ENCODE results near the gene PLD4. TPM values are rescaled to one million over a fixed set of nuclear protein-coding genes. Genes with fewer than 3 reads are reported as not detected.
"Not testable (repeated sequence)": the region's sequence is repeated elsewhere in the genome, so short reads cannot be mapped to it uniquely, and the experiment has no call there.

PLD4 gene
- total RNA-seq, 2 donors from 2014 or later = 1.2 to 5.4 TPM

- TF ChIP-seq CTCF (IDR thresholded peaks at IDR 0.05) (no peak), POLR2A (IDR thresholded peaks at IDR 0.05) (no peak), POLR2AphosphoS5 (IDR thresholded peaks at IDR 0.05) (no peak)
- 98% methylated on average over 7 of the region's 7 CpGs for WGBS
- Histone ChIP-seq H3K4me3 (no peak overlapping the region), H3K36me3 (no peaks in the 10 kb centered on the region), H3K27ac (no peak overlapping the region), H3K4me1 (replicated peaks) (no peaks in the 10 kb centered on the region), H3K27me3 (replicated peaks; ENCODE audit: insufficient read depth) (no peaks in the 10 kb centered on the region), H3K9me3 (no peaks in the 10 kb centered on the region)
- intact Hi-C loops (cut with DNase I) = no loop called here
- DNase-seq (ENCODE audit: low spot score) = no peak
Measured at GRCh38 chr14:104903990-104904389, 20.7 kb upstream of the PLD4 start.

GRCh38 chr14:104904650-104905578 is 19.8 kb upstream of the PLD4 start:
- H3K27me3 ChIP-seq (replicated peaks; ENCODE audit: insufficient read depth); H3K4me1 ChIP-seq (replicated peaks); DNase-seq (ENCODE audit: low spot score); intact Hi-C loops (cut with DNase I); H3K36me3 ChIP-seq; H3K27ac ChIP-seq; H3K4me3 ChIP-seq; H3K9me3 ChIP-seq: not testable (repeated sequence)
- WGBS = 77% methylated on average over 38 of the region's 38 CpGs

- WGBS = 87% methylated on average over 28 of the region's 28 CpGs
- H3K4me1 ChIP-seq (replicated peaks); H3K36me3 ChIP-seq; DNase-seq (ENCODE audit: low spot score); H3K9me3 ChIP-seq; H3K27ac ChIP-seq; H3K4me3 ChIP-seq; intact Hi-C loops (cut with DNase I); H3K27me3 ChIP-seq (replicated peaks; ENCODE audit: insufficient read depth): not testable (repeated sequence)
Measured at GRCh38 chr14:104905579-104905933, 19.1 kb upstream of the PLD4 start.

GRCh38 chr14:104908303-104908702 is 16.4 kb upstream of the PLD4 start:
- 0% methylated on average over 1 of the region's 1 CpG for WGBS
- no peaks in the 10 kb centered on the region for H3K27me3 ChIP-seq (replicated peaks; ENCODE audit: insufficient read depth)
- intact Hi-C loops (cut with DNase I) = no loop called here
- no peak overlapping the region for H3K4me3 ChIP-seq
- no peaks in the 10 kb centered on the region for H3K36me3 ChIP-seq
- DNase-seq (ENCODE audit: low spot score) = no peak
- no peaks in the 10 kb centered on the region for H3K9me3 ChIP-seq
- H3K27ac ChIP-seq = no peak overlapping the region
- no peak for TF ChIP-seq CTCF (IDR thresholded peaks at IDR 0.05)
- TF ChIP-seq POLR2A (IDR thresholded peaks at IDR 0.05) = no peak
- TF ChIP-seq POLR2AphosphoS5 (IDR thresholded peaks at IDR 0.05) = no peak
- H3K4me1 ChIP-seq (replicated peaks) = no peaks in the 10 kb centered on the region

- no peak for TF ChIP-seq POLR2A (IDR thresholded peaks at IDR 0.05)
- TF ChIP-seq CTCF (IDR thresholded peaks at IDR 0.05) = no peak
- TF ChIP-seq POLR2AphosphoS5 (IDR thresholded peaks at IDR 0.05) = no peak
- H3K4me1 ChIP-seq (replicated peaks) = no peaks in the 10 kb centered on the region
- H3K4me3 ChIP-seq = no peak overlapping the region
- no peak overlapping the region for H3K27ac ChIP-seq
- no peaks in the 10 kb centered on the region for H3K9me3 ChIP-seq
- H3K36me3 ChIP-seq = no peaks in the 10 kb centered on the region
- no peaks in the 10 kb centered on the region for H3K27me3 ChIP-seq (replicated peaks; ENCODE audit: insufficient read depth)
- no peak for DNase-seq (ENCODE audit: low spot score)
- WGBS = 92% methylated on average over 3 of the region's 3 CpGs
- intact Hi-C loops (cut with DNase I) = no loop called here
Measured at GRCh38 chr14:104912053-104912452, 12.6 kb upstream of the PLD4 start.

- DNase-seq (ENCODE audit: low spot score) = no peak
- intact Hi-C loops (cut with DNase I) = no loop called here
- Histone ChIP-seq H3K27ac (no peak overlapping the region), H3K36me3 (no peaks in the 10 kb centered on the region), H3K4me3 (no peak overlapping the region), H3K4me1 (replicated peaks) (no peaks in the 10 kb centered on the region), H3K9me3 (no peaks in the 10 kb centered on the region), H3K27me3 (replicated peaks; ENCODE audit: insufficient read depth) (no peaks in the 10 kb centered on the region)
- 93% methylated on average over 7 of the region's 7 CpGs for WGBS
- TF ChIP-seq POLR2A (IDR thresholded peaks at IDR 0.05) = no peak
- no peak for TF ChIP-seq POLR2AphosphoS5 (IDR thresholded peaks at IDR 0.05)
- TF ChIP-seq CTCF (IDR thresholded peaks at IDR 0.05) = no peak
Measured at GRCh38 chr14:104913435-104913834, 11.2 kb upstream of the PLD4 start.
